KMS-11 (cell line): ENCODE data around the gene UACA.
A peak's percentile ranks its signal among the peaks of the same experiment; 100 is the strongest.

Source experiments
- H2AFZ ChIP-seq: fragments of 200-600 bp; sonication (generic); 2 replicates; pipeline ENCODE4 v1.6.1; 2016; ENCODE audit warnings: antibody characterized with exemption, mixed run types, low read depth
- H3K27ac ChIP-seq: fragments of 200-600 bp; sonication (generic); 2 replicates; pipeline ENCODE4 v1.6.1; 2016; ENCODE audit warnings: mild to moderate bottlenecking, mixed run types
- H3K27me3 ChIP-seq: fragments of 200-600 bp; sonication (generic); 2 replicates; pipeline ENCODE4 v1.6.1; 2017; ENCODE audit warnings: mild to moderate bottlenecking, low read depth, mixed run types, moderate library complexity; ENCODE audit not compliant: insufficient read depth
- H3K36me3 ChIP-seq: fragments of 200-600 bp; sonication (generic); 2 replicates; pipeline ENCODE4 v1.6.1; 2017; ENCODE audit warnings: mild to moderate bottlenecking, mixed run types; ENCODE audit not compliant: insufficient read depth
- H3K4me1 ChIP-seq: fragments of 200-600 bp; sonication (generic); 2 replicates; pipeline ENCODE4 v1.6.1; 2016; ENCODE audit warnings: mild to moderate bottlenecking, low read depth, mixed run types; ENCODE audit not compliant: poor library complexity, severe bottlenecking
- H3K4me2 ChIP-seq: fragments of 200-600 bp; sonication (generic); 2 replicates; pipeline ENCODE4 v1.7.0; 2016; ENCODE audit warnings: mild to moderate bottlenecking, mixed run types
- H3K4me3 ChIP-seq: fragments of 200-600 bp; sonication (generic); IDR thresholded peaks from 2 replicates; pipeline ENCODE4 v1.6.1; 2017; ENCODE audit warnings: low read depth, low read length, mixed read lengths; ENCODE audit not compliant: insufficient read depth
- H3K79me2 ChIP-seq: fragments of 200-600 bp; sonication (generic); 2 replicates; pipeline ENCODE4 v1.6.1; 2016; ENCODE audit warnings: low read depth, mixed run types; ENCODE audit not compliant: insufficient read depth
- H3K9ac ChIP-seq: fragments of 200-600 bp; sonication (generic); 2 replicates; pipeline ENCODE4 v1.6.1; 2016; ENCODE audit warnings: mild to moderate bottlenecking, mixed run types
- H4K20me1 ChIP-seq: fragments of 200-600 bp; sonication (generic); 2 replicates; pipeline ENCODE4 v1.6.1; 2016; ENCODE audit warnings: mild to moderate bottlenecking, mixed run types; ENCODE audit not compliant: insufficient read depth
- TF ChIP-seq, protein P1 (sequence below): fragments of 200-600 bp; sonication (generic); conservative IDR thresholded peaks from 2 replicates; pipeline ENCODE4 v1.6.1; 2017; ENCODE audit warnings: low read depth, mild to moderate bottlenecking, antibody characterized with exemption, low read length, moderate library complexity, mixed read lengths

The UACA gene

DNA sequence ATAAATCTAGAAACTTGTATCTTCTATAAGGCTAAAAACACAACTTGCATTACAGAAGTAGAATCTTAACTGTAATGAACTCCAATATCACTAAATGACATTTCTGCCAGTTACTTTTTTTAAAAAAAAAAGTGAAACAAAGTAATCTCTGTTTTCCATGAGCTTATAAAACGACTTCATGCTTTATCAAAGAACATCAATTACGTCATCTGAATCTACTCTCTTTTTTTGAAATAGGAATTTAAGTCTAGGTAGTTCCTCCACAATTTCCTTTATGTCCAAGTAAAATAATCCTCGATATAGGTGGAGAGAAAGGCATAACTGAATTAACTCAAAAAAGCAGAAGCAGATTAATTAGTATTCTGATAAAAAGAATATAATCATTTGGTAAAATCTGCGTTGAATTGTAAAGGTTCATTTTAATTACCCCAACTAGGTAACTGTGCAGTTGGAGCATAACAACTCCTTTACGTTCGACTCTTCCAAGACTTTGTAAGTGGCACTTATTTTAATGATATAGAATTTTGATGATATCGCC is 1.4 kb downstream of the UACA start:
- Histone ChIP-seq H3K27ac (no peak overlapping the region), H3K4me3 (no peak overlapping the region), H3K79me2 (no peaks in the 10 kb centered on the region), H2AFZ (peak overlapping the region; percentile 98), H3K36me3 (no peaks in the 10 kb centered on the region), H3K4me1 (peaks cover 13% of the 10 kb centered on the region), H3K9ac (peak overlapping the region; percentile 51; the same call in 1 of the 2 replicates), H4K20me1 (no peaks in the 10 kb centered on the region), H3K27me3 (no peaks in the 10 kb centered on the region), H3K4me2 (peak overlapping the region; percentile 94)
- TF ChIP-seq, protein P1, sequence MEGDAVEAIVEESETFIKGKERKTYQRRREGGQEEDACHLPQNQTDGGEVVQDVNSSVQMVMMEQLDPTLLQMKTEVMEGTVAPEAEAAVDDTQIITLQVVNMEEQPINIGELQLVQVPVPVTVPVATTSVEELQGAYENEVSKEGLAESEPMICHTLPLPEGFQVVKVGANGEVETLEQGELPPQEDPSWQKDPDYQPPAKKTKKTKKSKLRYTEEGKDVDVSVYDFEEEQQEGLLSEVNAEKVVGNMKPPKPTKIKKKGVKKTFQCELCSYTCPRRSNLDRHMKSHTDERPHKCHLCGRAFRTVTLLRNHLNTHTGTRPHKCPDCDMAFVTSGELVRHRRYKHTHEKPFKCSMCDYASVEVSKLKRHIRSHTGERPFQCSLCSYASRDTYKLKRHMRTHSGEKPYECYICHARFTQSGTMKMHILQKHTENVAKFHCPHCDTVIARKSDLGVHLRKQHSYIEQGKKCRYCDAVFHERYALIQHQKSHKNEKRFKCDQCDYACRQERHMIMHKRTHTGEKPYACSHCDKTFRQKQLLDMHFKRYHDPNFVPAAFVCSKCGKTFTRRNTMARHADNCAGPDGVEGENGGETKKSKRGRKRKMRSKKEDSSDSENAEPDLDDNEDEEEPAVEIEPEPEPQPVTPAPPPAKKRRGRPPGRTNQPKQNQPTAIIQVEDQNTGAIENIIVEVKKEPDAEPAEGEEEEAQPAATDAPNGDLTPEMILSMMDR = no peak

DNA sequence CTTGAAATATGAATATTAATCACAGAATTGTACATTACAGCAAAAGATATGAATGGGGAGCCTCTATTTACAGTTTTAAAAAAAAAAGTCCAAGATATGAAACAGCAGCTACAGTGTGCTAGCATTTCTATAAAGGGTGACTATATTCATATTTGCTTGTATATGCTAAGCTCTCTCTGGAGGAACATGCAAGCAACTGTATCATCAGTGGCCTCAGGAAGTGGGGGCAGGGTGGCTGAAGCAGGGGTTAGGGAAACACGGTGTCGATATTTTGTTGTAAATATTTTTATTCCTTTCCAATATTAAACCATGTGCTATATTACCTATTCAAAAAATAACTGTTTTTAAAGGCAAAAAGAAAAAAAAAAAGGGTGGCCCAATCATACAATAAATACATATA is 2.3 kb downstream of the UACA start:
- TF ChIP-seq, protein P1 = no peak
- no peak overlapping the region for H2AFZ ChIP-seq
- no peaks in the 10 kb centered on the region for H4K20me1 ChIP-seq
- H3K27ac ChIP-seq = no peak overlapping the region
- H3K4me3 ChIP-seq = no peak overlapping the region
- H3K79me2 ChIP-seq = no peaks in the 10 kb centered on the region
- H3K9ac ChIP-seq = no peak overlapping the region
- H3K27me3 ChIP-seq = no peaks in the 10 kb centered on the region
- no peaks in the 10 kb centered on the region for H3K36me3 ChIP-seq
- no peak overlapping the region for H3K4me2 ChIP-seq
- H3K4me1 ChIP-seq = peaks cover 13% of the 10 kb centered on the region

DNA sequence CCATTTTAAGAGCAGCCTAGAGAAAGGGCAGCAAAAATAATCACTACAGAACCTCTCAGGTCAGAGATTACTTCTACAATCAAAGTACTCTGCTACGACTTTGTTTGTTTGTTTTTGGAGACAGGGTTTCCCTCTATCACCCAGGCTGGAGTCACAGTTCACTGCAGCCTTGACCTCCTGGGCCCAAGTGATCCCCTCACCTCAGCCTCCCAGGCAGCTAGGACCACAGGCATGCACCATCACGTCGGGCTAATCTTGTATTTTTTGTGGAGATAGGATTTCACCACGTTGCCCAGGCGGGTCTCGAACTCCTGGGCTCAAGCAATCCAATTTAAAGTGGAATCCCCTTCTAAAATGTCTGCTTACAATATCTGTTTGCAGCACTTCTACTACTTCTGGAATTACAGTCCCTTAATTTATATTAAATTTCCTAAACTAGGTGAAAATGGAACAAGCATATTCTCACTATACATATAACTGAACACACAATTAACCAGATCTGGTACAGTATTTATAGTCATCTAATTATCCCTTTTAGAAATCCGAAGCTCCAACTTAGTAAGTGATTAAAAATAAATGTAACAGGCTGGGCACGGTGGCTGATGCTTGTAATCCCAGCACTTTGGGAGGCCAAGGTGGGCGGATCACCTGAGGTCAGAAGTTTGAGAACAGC is 4.4 kb downstream of the UACA start:
- Histone ChIP-seq H4K20me1 (no peaks in the 10 kb centered on the region), H3K4me1 (peaks cover 12% of the 10 kb centered on the region), H2AFZ (no peak overlapping the region), H3K27ac (no peak overlapping the region), H3K4me3 (no peak overlapping the region), H3K9ac (no peak overlapping the region), H3K79me2 (no peaks in the 10 kb centered on the region), H3K36me3 (no peaks in the 10 kb centered on the region), H3K27me3 (no peaks in the 10 kb centered on the region), H3K4me2 (no peak overlapping the region)
- TF ChIP-seq, protein P1 = no peak

DNA sequence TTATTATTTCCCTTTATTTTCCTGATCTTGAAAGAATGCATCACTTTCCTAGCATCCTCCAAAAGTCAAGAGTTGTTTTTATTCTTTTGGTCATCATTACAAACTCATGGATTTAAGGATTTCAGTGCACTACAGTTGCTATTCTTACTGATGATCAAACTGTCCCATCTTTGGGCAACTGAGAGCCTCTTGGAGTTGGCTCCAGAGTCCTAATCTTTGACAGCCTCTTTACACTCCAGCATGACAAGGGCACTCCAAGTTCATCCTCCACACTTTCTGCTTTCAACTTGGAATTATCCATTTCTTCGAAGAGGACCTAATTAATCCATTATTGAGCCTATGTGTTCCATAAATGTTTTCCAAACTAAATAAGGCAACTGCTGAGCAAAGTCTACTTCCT is 5.7 kb downstream of the UACA start:
- Histone ChIP-seq H3K4me1 (peaks cover 10% of the 10 kb centered on the region), H4K20me1 (no peaks in the 10 kb centered on the region), H2AFZ (no peak overlapping the region), H3K27me3 (no peaks in the 10 kb centered on the region), H3K36me3 (no peaks in the 10 kb centered on the region), H3K9ac (no peak overlapping the region), H3K79me2 (no peaks in the 10 kb centered on the region), H3K4me2 (no peak overlapping the region), H3K4me3 (no peak overlapping the region), H3K27ac (no peak overlapping the region)
- TF ChIP-seq, protein P1 = no peak
